Liver (tissue), 9 donors: ENCODE data around the gene SIK3. TPM values are rescaled to one million over a fixed set of nuclear protein-coding genes. Genes with fewer than 3 reads are reported as not detected.
A peak's percentile ranks its signal among the peaks of the same experiment; 100 is the strongest.

Experiments used
- DNase-seq: peaks from one replicate; pipeline ENCODE4 v3.0.0-alpha.2; 2017; ENCODE audit warnings: low spot score
- H3K27ac ChIP-seq, 2 donors: one replicate each; pipeline ENCODE4 v1.7.0; 2013; ENCODE audit warnings: inconsistent platforms in 2 of 2, low read length in 2 of 2, control low read depth in 1 of 2, low read depth in 1 of 2, mild to moderate bottlenecking in 1 of 2
- H3K27me3 ChIP-seq, 4 donors: one replicate each; pipeline versions ENCODE4 v1.6.1 to v1.7.0; 2013; ENCODE audit warnings: low read length in 3 of 4, inconsistent platforms in 1 of 4, mild to moderate bottlenecking in 1 of 4, moderate library complexity in 1 of 4; ENCODE audit not compliant: control insufficient read depth in 4 of 4, insufficient read depth in 4 of 4
- H3K36me3 ChIP-seq, 4 donors: one replicate each; pipeline versions ENCODE4 v1.6.1 to v1.7.0; 2013; ENCODE audit warnings: low read length in 3 of 4, mild to moderate bottlenecking in 3 of 4, low read depth in 1 of 4, moderate library complexity in 1 of 4; ENCODE audit not compliant: control insufficient read depth in 4 of 4, insufficient read depth in 3 of 4
- H3K4me1 ChIP-seq, 4 donors: one replicate each; pipeline versions ENCODE4 v1.6.1 to v1.7.0; 2013; ENCODE audit warnings: low read length in 3 of 4, mild to moderate bottlenecking in 3 of 4, moderate library complexity in 1 of 4; ENCODE audit not compliant: control insufficient read depth in 4 of 4, insufficient read depth in 4 of 4
- H3K4me3 ChIP-seq, 3 donors: one replicate each; pipeline versions ENCODE4 v1.6.1 to v1.7.0; 2013; ENCODE audit warnings: low read length in 3 of 3, control low read depth in 1 of 3, low read depth in 1 of 3, mild to moderate bottlenecking in 1 of 3
- H3K9ac ChIP-seq, 2 donors: one replicate each; pipeline ENCODE4 v1.7.0; 2013; ENCODE audit warnings: low read length in 2 of 2, mild to moderate bottlenecking in 2 of 2, moderate library complexity in 2 of 2, control low read depth in 1 of 2, low read depth in 1 of 2
- H3K9me3 ChIP-seq, 4 donors: one replicate each; pipeline versions ENCODE4 v1.6.1 to v1.7.0; 2013; ENCODE audit warnings: low read length in 3 of 4; ENCODE audit not compliant: control insufficient read depth in 4 of 4
- CTCF ChIP-seq: fragments of 150-350 bp; IDR thresholded peaks from 2 replicates; pipeline ENCODE4 v1.5.1; 2017; ENCODE audit warnings: improper control_type of control experiment, low read depth, low read length; ENCODE audit not compliant: missing input control
- EGR1 ChIP-seq, 2 donors: IDR thresholded peaks; 2 replicates each; pipeline ENCODE4 v1.6.1; 2016 to 2018; ENCODE audit warnings: antibody characterized with exemption in 2 of 2, low read depth in 2 of 2
- HNF4G ChIP-seq: IDR thresholded peaks from 2 replicates; pipeline ENCODE4 v1.6.1; 2016; ENCODE audit warnings: antibody characterized with exemption
- JUND ChIP-seq, 2 donors: IDR thresholded peaks; 2 replicates each; pipeline ENCODE4 v1.6.1; 2016; ENCODE audit warnings: antibody characterized with exemption in 2 of 2
- MAX ChIP-seq: IDR thresholded peaks from 2 replicates; pipeline ENCODE4 v1.6.1; 2016; ENCODE audit warnings: antibody characterized with exemption
- NR2F2 ChIP-seq: IDR thresholded peaks from 2 replicates; pipeline ENCODE4 v1.6.1; 2016; ENCODE audit warnings: antibody characterized with exemption
- RAD21 ChIP-seq, 2 donors: IDR thresholded peaks; 2 replicates each; pipeline ENCODE4 v1.6.1; 2016; ENCODE audit warnings: antibody characterized with exemption in 2 of 2, mild to moderate bottlenecking in 2 of 2
- RXRA ChIP-seq, 2 donors: IDR thresholded peaks; 2 replicates each; pipeline ENCODE4 v1.6.1; 2017 to 2018; ENCODE audit warnings: antibody characterized with exemption in 2 of 2, mild to moderate bottlenecking in 1 of 2
- SP1 ChIP-seq: IDR thresholded peaks from 2 replicates; pipeline ENCODE4 v1.6.1; 2018; ENCODE audit warnings: antibody characterized with exemption, mild to moderate bottlenecking
- YY1 ChIP-seq: IDR thresholded peaks from 2 replicates; pipeline ENCODE4 v1.6.1; 2016; ENCODE audit warnings: antibody characterized with exemption, mild to moderate bottlenecking
- WGBS: extraction: QIAGEN DNeasy Blood & Tissue Kit; methylation state at CpG from one replicate; pipeline ENCODE4 v1.1.7; 2013; 5-methylcytosine and 5-hydroxymethylcytosine counted together
- polyA plus RNA-seq, 2 donors: library from polyadenylated mRNA; stranded (reverse) in 1 of 2; unstranded in 1 of 2; fragments of 200-250 nt in 1 of 2; fragments of >200 nt in 1 of 2; fragmentation: Nextera tagmentation in 1 of 2; extraction: Ambion mirVana in 1 of 2; gene quantifications; one replicate each; pipeline versions ENCODE4 v1.2.1 to v1.2.3, GENCODE V29; 2013 to 2015
- total RNA-seq, 2 donors: library from RNA; depleted of rRNA; stranded (reverse); fragments of >200 nt; gene quantifications; one replicate each; pipeline ENCODE4 v1.2.3, GENCODE V29; 2014
- TF ChIP-seq, protein P1 (sequence below): IDR thresholded peaks from 2 replicates; pipeline ENCODE4 v1.6.1; 2016; ENCODE audit warnings: antibody characterized with exemption
- TF ChIP-seq, protein P2 (sequence below): IDR thresholded peaks from 2 replicates; pipeline ENCODE4 v1.6.1; 2016; ENCODE audit warnings: antibody characterized with exemption
- donor health status: healthy.
- donor health status: healthy.
- donor health status: healthy.
- donor health status: healthy.
- donor health status: healthy.

Gene SIK3
- total and polyA plus RNA-seq, 4 donors, result 6.9 to 52.4 (median 14.4) TPM

- TF ChIP-seq, protein P1, sequence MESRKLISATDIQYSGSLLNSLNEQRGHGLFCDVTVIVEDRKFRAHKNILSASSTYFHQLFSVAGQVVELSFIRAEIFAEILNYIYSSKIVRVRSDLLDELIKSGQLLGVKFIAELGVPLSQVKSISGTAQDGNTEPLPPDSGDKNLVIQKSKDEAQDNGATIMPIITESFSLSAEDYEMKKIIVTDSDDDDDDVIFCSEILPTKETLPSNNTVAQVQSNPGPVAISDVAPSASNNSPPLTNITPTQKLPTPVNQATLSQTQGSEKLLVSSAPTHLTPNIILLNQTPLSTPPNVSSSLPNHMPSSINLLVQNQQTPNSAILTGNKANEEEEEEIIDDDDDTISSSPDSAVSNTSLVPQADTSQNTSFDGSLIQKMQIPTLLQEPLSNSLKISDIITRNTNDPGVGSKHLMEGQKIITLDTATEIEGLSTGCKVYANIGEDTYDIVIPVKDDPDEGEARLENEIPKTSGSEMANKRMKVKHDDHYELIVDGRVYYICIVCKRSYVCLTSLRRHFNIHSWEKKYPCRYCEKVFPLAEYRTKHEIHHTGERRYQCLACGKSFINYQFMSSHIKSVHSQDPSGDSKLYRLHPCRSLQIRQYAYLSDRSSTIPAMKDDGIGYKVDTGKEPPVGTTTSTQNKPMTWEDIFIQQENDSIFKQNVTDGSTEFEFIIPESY, result no peak
- TF ChIP-seq JUND (IDR thresholded peaks at IDR 0.05) (no peak), NR2F2 (no peak), MAX (no peak), EGR1 (IDR thresholded peaks at IDR 0.05; ENCODE audit: low read depth in 2 of 2) (no peak), SP1 (no peak), YY1 (no peak), CTCF (no peak), HNF4G (no peak)
- TF ChIP-seq, protein P2, sequence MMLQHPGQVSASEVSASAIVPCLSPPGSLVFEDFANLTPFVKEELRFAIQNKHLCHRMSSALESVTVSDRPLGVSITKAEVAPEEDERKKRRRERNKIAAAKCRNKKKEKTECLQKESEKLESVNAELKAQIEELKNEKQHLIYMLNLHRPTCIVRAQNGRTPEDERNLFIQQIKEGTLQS, result no peak
- Histone ChIP-seq H3K4me3 (no peak overlapping the region), H3K4me1 (peaks cover 0 to 3% (median 1%) of the 10 kb centered on the region in 4 donors), H3K9me3 (no peaks in the 10 kb centered on the region), H3K36me3 (peaks cover 0 to 3% (median under 1%) of the 10 kb centered on the region in 4 donors), H3K27me3 (no peaks in the 10 kb centered on the region), H3K27ac (no peak overlapping the region), H3K9ac (no peak overlapping the region)
- 96% methylated on average over 2 of the region's 2 CpGs for WGBS
- no peak for DNase-seq
These were observed 182.2 kb downstream of the SIK3 start for GRCh38 chr11:116916052-116916451.

DNA sequence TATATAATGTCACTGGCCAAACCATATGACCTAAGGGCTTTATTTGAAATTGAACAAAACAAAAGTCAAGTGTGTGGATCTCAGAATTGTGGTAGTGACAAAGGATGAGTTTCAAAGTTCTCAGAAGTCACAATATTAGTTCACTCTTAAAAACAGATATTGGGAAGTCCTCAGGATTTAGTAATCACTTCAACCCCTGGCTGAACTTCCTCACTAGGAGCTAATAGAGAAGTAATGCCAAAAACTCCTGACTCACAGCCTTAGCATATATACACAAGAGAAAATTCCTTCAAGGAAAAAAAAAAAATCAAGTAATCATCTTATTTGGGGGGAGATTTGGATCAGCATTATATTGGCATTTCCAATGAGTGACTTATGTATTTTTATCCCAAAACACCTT, 185.2 kb downstream of the SIK3 start:
- Histone ChIP-seq H3K27ac (no peak overlapping the region), H3K4me3 (no peak overlapping the region), H3K27me3 (no peaks in the 10 kb centered on the region), H3K4me1 (peaks cover 0 to 3% (median 1%) of the 10 kb centered on the region in 4 donors), H3K36me3 (peaks cover 0 to 2% (median under 1%) of the 10 kb centered on the region in 4 donors), H3K9me3 (no peaks in the 10 kb centered on the region), H3K9ac (no peak overlapping the region)
- DNase-seq, result no peak
- TF ChIP-seq RAD21 (IDR thresholded peaks at IDR 0.05) (peak in 1 of 2 donors; percentile 5), HNF4G (no peak), RXRA (IDR thresholded peaks at IDR 0.05) (peak; percentile 33 to 47)
- TF ChIP-seq, protein P2, result no peak
- TF ChIP-seq, protein P1, result no peak
